PC-9 (cell line): ENCODE results near the gene TAF3. TPM values are rescaled to one million over a fixed set of nuclear protein-coding genes. Genes with fewer than 3 reads are reported as not detected.

Experiments used
- Bru-seq: library from RNA; stranded (reverse); fragments of 400-500 nt; gene quantifications from one replicate; lab custom pipeline; 2021; lab: Mats Ljungman, UMichigan
- BruChase-seq, 2 experiments: library from RNA; stranded (reverse); fragments of 400-500 nt; gene quantifications; one replicate each; lab custom pipeline; 2021; lab: Mats Ljungman, UMichigan
- BruUV-seq: library from RNA; stranded (reverse); fragments of 400-500 nt; replicated peaks from 2 replicates; lab custom pipeline; 2021; lab: Mats Ljungman, UMichigan
- CTCF ChIA-PET: fragments of 300-600 bp; sonication (Branson Sonifier 250); formaldehyde crosslinking; loops from one replicate; lab custom pipeline; 2022; ENCODE audit warnings: antibody characterized with exemption; lab: Charles Lee
- POLR2A ChIA-PET: fragments of 300-600 bp; sonication (Branson Sonifier 250); formaldehyde crosslinking; loops from one replicate; lab custom pipeline; 2022; ENCODE audit warnings: antibody characterized with exemption; ENCODE audit not compliant: unreplicated experiment; lab: Charles Lee
- DNase-seq, 2 experiments: peaks; one replicate each; pipeline versions ENCODE4 v3.0.0 to v3.0.0-alpha.2; 2015 to 2022; ENCODE audit warnings: mixed read lengths in 1 of 2
- H2AFZ ChIP-seq: fragments of 200-600 bp; sonication (generic); 2 replicates; pipeline ENCODE4 v1.8.1; 2017; ENCODE audit warnings: antibody characterized with exemption
- H3F3A ChIP-seq: fragments of 200-600 bp; sonication (generic); 2 replicates; pipeline ENCODE4 v1.8.1; 2017; ENCODE audit warnings: antibody characterized with exemption, mild to moderate bottlenecking, low read depth; ENCODE audit not compliant: insufficient read depth
- H3K27ac ChIP-seq: fragments of 200-600 bp; sonication (generic); 2 replicates; pipeline ENCODE4 v1.6.1; 2016; ENCODE audit warnings: mixed run types
- H3K27me3 ChIP-seq: fragments of 200-600 bp; sonication (generic); 2 replicates; pipeline ENCODE4 v1.6.1; 2016; ENCODE audit warnings: low read depth, mixed run types; ENCODE audit not compliant: insufficient read depth
- H3K36me3 ChIP-seq: fragments of 200-600 bp; sonication (generic); 2 replicates; pipeline ENCODE4 v1.6.1; 2016; ENCODE audit warnings: low read depth, mixed run types
- H3K4me1 ChIP-seq: fragments of 200-600 bp; sonication (generic); replicated peaks from 2 replicates; pipeline ENCODE4 v1.6.1; 2016; ENCODE audit warnings: mixed run types; ENCODE audit not compliant: insufficient read depth
- H3K4me2 ChIP-seq: fragments of 200-600 bp; sonication (generic); 2 replicates; pipeline ENCODE4 v1.6.1; 2017; ENCODE audit warnings: mixed run types
- H3K4me3 ChIP-seq: fragments of 200-600 bp; sonication (generic); 2 replicates; pipeline ENCODE4 v1.6.1; 2016; ENCODE audit warnings: mixed run types
- H3K79me2 ChIP-seq: fragments of 200-600 bp; sonication (generic); 2 replicates; pipeline ENCODE4 v1.6.1; 2017; ENCODE audit warnings: low read depth, mixed run types
- H3K9me2 ChIP-seq: fragments of 200-600 bp; sonication (generic); 2 replicates; pipeline ENCODE4 v1.8.1; 2017; ENCODE audit warnings: mild to moderate bottlenecking; ENCODE audit not compliant: insufficient read depth
- H3K9me3 ChIP-seq: fragments of 200-600 bp; sonication (generic); 2 replicates; pipeline ENCODE4 v1.8.1; 2016; ENCODE audit warnings: low read depth; ENCODE audit not compliant: insufficient read depth
- H4K20me1 ChIP-seq: fragments of 200-600 bp; sonication (generic); 2 replicates; pipeline ENCODE4 v1.8.1; 2017; ENCODE audit not compliant: insufficient read depth
- EZH2 ChIP-seq: fragments of 200-600 bp; sonication (generic); IDR thresholded peaks from 2 replicates; pipeline ENCODE4 v1.8.0; 2017; ENCODE audit warnings: antibody characterized with exemption, low read depth
- intact Hi-C: fragments of 100-400 bp; cut with micrococcal nuclease; formaldehyde crosslinking; loops from one replicate; pipeline ENCODE4 v1.10.0; 2022; ENCODE audit not compliant: unreplicated experiment
- long read RNA-seq: library from polyadenylated mRNA; stranded (forward); transcript quantifications from one replicate; pipeline ENCODE4 v2.0.0, GENCODE V29; 2022
- total RNA-seq: library from RNA; stranded (reverse); gene quantifications from 2 replicates; pipeline ENCODE4 v1.2.3, GENCODE V29; 2021
- TF ChIP-seq, protein P1 (sequence below): fragments of 200-600 bp; sonication (generic); conservative IDR thresholded peaks from 2 replicates; pipeline ENCODE4 v1.6.1; 2017; ENCODE audit warnings: mixed run types, antibody characterized with exemption, mild to moderate bottlenecking, moderate library complexity

Gene TAF3, protein sequence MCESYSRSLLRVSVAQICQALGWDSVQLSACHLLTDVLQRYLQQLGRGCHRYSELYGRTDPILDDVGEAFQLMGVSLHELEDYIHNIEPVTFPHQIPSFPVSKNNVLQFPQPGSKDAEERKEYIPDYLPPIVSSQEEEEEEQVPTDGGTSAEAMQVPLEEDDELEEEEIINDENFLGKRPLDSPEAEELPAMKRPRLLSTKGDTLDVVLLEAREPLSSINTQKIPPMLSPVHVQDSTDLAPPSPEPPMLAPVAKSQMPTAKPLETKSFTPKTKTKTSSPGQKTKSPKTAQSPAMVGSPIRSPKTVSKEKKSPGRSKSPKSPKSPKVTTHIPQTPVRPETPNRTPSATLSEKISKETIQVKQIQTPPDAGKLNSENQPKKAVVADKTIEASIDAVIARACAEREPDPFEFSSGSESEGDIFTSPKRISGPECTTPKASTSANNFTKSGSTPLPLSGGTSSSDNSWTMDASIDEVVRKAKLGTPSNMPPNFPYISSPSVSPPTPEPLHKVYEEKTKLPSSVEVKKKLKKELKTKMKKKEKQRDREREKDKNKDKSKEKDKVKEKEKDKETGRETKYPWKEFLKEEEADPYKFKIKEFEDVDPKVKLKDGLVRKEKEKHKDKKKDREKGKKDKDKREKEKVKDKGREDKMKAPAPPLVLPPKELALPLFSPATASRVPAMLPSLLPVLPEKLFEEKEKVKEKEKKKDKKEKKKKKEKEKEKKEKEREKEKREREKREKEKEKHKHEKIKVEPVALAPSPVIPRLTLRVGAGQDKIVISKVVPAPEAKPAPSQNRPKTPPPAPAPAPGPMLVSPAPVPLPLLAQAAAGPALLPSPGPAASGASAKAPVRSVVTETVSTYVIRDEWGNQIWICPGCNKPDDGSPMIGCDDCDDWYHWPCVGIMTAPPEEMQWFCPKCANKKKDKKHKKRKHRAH
- total RNA-seq, result 7.2 and 7.7 TPM in 2 replicates
- Bru-seq, nascent RNA, result percentile 71 among the genes with signal in this experiment
- percentile 62 among the genes with signal in this experiment for BruChase-seq, experiment 1, labeled RNA remaining after a 2-hour chase
- BruChase-seq, experiment 2, labeled RNA remaining after a 6-hour chase, result percentile 50 among the genes with signal in this experiment
- long read RNA-seq, full-length matches to known transcripts, result 3 of 7 reads
- long read RNA-seq, partial matches to known transcripts, result 3 of 7 reads
- long read RNA-seq, other reads (novel, unspliced or antisense), result 1 of 7 reads

DNA sequence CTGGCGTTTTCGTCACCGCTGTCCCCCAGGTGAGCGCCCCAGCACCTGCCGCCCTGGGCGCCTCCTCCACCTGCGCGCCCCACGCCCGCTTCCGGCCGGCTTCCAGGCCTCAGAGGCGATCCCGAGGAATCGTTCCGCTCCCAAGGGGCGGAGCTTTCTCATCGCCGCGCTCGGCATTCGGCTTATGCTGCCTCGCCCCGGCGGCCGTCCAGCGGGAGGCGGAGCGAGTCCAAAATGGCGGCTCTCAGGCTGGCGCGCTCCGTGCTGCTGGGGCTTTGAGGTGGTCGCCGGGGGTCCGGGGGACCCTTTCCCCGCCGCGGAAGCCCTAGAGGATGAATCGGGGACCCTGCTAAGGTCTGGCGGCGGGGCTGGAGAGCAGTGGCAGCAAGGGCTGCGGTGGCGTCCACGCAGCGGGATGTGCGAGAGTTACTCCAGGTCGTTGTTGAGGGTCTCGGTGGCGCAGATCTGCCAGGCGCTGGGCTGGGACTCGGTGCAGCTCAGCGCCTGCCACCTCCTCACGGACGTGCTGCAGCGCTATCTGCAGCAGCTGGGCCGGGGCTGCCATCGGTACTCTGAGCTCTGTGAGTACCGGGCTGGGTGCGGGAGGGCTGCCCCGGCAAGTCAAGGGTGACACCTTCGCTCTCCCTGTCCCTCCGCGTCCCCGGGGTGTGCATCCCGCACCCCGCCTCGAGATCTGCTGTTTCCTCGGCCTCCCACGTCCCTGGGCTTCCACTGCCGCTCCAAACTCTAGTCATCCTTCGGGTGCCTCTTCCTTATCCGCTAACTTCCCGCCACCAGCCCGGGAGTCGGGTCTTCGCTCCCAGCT is at the start of gene TAF3:
Gene TAF3, plus strand, starts transcription at position 211 of the 826 bp plus-strand sequence. Its CDS starts 205 bp downstream, at position 416.
- H2AFZ ChIP-seq, result peak within 1 kb of the TSS; percentile 92
- intact Hi-C loops, result loop anchor here (1.0 kb wide), 1 partner anchor 30 kb away; the partner anchor contains the start of gene ATP5F1C
- peak; percentile 76 to 93 for DNase-seq
- no peaks in the 10 kb centered on the region for H3K9me2 ChIP-seq
- H4K20me1 ChIP-seq, result no peaks in the 10 kb centered on the region; the same call in 1 of the 2 replicates
- no peaks in the 10 kb centered on the region for H3F3A ChIP-seq
- peaks cover 24% of the 10 kb centered on the region for H3K79me2 ChIP-seq
- no peaks in the 10 kb centered on the region for H3K36me3 ChIP-seq
- no TSS peak for BruUV-seq
- H3K4me2 ChIP-seq, result peak within 1 kb of the TSS; percentile 92
- H3K27ac ChIP-seq, result peak within 1 kb of the TSS; percentile 78
- H3K4me1 ChIP-seq, result peaks cover 14% of the 10 kb centered on the region; the same call in 1 of the 2 replicates
- TF ChIP-seq, protein P1, sequence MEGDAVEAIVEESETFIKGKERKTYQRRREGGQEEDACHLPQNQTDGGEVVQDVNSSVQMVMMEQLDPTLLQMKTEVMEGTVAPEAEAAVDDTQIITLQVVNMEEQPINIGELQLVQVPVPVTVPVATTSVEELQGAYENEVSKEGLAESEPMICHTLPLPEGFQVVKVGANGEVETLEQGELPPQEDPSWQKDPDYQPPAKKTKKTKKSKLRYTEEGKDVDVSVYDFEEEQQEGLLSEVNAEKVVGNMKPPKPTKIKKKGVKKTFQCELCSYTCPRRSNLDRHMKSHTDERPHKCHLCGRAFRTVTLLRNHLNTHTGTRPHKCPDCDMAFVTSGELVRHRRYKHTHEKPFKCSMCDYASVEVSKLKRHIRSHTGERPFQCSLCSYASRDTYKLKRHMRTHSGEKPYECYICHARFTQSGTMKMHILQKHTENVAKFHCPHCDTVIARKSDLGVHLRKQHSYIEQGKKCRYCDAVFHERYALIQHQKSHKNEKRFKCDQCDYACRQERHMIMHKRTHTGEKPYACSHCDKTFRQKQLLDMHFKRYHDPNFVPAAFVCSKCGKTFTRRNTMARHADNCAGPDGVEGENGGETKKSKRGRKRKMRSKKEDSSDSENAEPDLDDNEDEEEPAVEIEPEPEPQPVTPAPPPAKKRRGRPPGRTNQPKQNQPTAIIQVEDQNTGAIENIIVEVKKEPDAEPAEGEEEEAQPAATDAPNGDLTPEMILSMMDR, result no peak
- no peak for TF ChIP-seq EZH2
- H3K9me3 ChIP-seq, result no peaks in the 10 kb centered on the region
- peak within 1 kb of the TSS; percentile 82 for H3K4me3 ChIP-seq
- POLR2A ChIA-PET, result interaction anchor here (0.5 to 0.7 kb wide), 4 partner anchors 54 to 1431 kb away, joined by 4 to 13 read pairs (median 8); no protein-coding TSS in a partner anchor
- no peaks in the 10 kb centered on the region for H3K27me3 ChIP-seq
- CTCF ChIA-PET, result no interaction called here

DNA sequence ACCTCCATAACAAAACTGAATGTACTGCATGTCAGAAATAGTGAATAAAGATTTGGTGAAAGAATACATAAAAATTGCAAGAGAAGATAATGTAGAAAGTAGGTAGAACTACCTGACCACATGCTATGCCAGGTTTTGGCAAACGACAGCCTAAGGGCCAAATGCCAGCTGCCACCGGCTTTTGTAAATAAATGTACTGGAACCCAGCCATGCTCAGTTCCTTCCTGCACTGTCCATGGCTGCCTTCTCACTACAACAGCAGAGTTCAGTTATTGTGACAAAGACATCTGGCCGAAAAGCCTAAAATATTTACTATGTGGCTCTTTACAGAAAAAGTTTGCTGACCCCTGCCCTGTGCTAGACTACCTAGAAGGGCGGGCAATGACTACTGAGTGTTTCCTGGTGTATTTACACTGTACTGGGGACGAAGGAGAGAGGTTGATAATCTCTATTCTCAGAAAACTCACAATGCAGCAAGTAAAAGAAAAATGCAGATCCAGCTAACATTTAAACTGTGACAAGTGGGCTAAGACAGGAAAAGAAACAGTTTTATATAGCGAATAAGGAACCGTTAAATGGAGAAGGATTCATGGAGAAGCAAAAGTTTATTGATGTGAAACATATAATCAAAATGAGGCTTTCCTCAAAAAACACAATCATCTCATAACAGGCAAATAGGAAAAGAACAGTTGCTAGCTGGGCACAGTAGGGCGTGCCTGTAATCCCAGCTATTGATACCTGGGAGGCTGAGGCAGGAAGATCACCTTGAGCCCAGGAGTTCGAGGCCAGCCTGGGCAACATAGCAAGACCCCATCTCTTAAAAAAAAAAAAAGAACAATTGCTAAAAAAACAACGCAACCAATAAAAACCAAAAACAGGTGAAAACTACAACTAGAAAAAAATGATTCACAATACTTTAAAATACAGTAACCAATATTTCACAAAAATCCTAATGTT is 44.2 kb upstream of the TAF3 start:
- no peaks in the 10 kb centered on the region for H3F3A ChIP-seq
- no peaks in the 10 kb centered on the region for H3K9me2 ChIP-seq
- no peak for DNase-seq
- H2AFZ ChIP-seq, result no peak overlapping the region
- H3K4me2 ChIP-seq, result no peak overlapping the region
- TF ChIP-seq EZH2, result no peak
- TF ChIP-seq, protein P1, result no peak
- H3K36me3 ChIP-seq, result no peaks in the 10 kb centered on the region
- no peaks in the 10 kb centered on the region for H4K20me1 ChIP-seq
- H3K79me2 ChIP-seq, result no peaks in the 10 kb centered on the region
- no peaks in the 10 kb centered on the region for H3K9me3 ChIP-seq
- POLR2A ChIA-PET, result no interaction called here
- H3K4me1 ChIP-seq, result no peaks in the 10 kb centered on the region
- CTCF ChIA-PET, result no interaction called here
- BruUV-seq, result no TSS peak
- H3K27ac ChIP-seq, result no peak overlapping the region
- intact Hi-C loops, result no loop called here
- no peaks in the 10 kb centered on the region for H3K27me3 ChIP-seq
- H3K4me3 ChIP-seq, result no peak overlapping the region
